NCI-H526 treated with DMSO at 0.1 percent for 48 hours (cell line): ENCODE measurements around the gene OR1L6.

Experiments used
- DNase-seq: peaks from one replicate; lab custom pipeline; 2025; lab: John Stamatoyannopoulos, UW

Gene OR1L6

GRCh38 chr9:122742003-122742402 is at the start of gene OR1L6:
TSS of gene OR1L6 (plus strand) at chr9:122742303. CDS start at chr9:122749848, 7,545 bp downstream.
- DNase-seq, result no peak

GRCh38 chr9:122695696-122696095 is 46.4 kb upstream of the OR1L6 start:
- DNase-seq, result no peak

GRCh38 chr9:122718038-122718437 is 24.1 kb upstream of the OR1L6 start:
- no peak for DNase-seq

DNA sequence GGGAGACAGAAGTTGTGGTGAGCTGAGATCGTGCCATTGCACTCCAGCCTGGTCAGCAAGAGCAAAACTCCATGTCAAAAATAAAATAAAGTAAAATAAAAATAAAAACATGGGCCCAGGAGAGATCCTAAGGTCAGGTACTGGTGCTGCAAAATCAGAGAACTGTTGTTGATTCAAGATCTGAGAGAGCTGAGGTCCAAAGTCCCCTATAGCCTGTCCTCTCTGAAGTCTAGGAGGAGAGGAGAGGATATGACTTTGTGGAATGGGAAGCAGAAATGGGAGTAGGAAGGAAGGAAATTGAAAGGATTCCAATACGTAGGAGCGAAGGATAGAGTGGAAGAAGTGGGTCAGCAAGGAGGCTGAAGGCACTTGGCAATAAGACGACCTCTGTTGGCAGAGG is 22.9 kb upstream of the OR1L6 start:
- DNase-seq, result no peak

GRCh38 chr9:122723690-122724089 is 18.4 kb upstream of the OR1L6 start, which contains the start of gene OR1L4:
TSS of gene OR1L4 (plus strand) at chr9:122723990. CDS start at chr9:122723990, 0 bp downstream.
- no peak for DNase-seq

DNA sequence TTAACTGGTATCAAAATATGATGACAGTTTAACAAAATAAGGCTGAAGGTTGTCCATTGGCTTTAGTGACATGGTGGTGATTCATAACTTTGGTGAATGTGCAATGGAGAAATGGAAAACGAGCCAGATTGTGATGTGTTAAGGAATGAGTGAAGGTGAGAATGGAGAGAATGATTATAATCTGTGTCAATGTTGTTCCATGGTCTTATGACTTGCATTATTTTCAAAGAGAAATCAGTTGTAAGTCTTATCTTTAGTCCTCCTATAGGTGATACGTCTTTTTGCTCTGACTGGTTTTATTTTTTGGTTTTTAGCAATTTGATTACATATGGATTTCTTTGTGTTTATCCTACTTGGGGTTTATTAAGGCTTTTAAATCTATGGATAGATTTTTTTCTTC is 12.7 kb downstream of the OR1L6 start:
- no peak for DNase-seq

GRCh38 chr9:122767817-122768216 is 25.7 kb downstream of the OR1L6 start:
- no peak for DNase-seq

- no peak for DNase-seq
These were observed 34.9 kb downstream of the OR1L6 start for GRCh38 chr9:122777052-122777451.

- no peak for DNase-seq
These were observed 36.0 kb downstream of the OR1L6 start for GRCh38 chr9:122777935-122778627.

GRCh38 chr9:122779181-122779580 is 37.1 kb downstream of the OR1L6 start:
- DNase-seq, result no peak

GRCh38 chr9:122780026-122780425 is 37.9 kb downstream of the OR1L6 start:
- no peak for DNase-seq

DNA sequence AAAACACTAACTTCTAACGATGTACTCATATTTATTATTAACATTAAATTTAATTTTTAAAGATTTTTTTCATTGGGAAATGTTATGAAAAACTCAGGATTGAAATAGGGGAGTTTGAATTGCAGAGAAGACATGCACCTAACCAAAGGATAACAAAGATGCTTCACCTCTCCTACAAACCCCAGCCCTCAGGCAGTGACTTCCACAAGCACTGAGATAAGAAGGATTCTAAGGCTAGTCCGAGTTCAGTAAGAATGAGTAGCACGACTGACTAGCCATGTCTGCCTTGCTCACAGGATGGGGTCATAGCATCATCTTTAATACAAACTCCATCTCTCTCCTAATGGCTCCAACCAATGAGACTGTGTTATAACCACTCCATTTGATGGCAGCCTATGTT is 39.6 kb downstream of the OR1L6 start:
- DNase-seq, result no peak

DNA sequence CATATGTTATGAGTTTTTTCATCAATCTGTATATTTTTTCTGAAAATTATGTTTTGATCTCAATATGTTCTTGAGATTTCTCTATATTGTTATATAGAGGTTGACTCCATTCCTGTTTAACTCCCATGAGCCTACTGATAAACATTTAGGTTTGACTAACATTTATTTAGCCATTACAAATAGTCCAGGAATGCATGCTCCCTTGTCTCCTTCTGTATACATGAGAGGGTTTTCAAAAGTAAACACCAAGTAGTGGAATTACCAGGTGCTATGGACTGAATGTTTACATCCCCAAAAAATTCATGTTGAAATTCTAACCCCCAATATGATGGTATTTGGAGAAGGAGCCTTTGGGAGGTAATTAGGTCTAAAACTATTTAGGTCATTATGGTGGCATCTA is 43.2 kb downstream of the OR1L6 start:
- DNase-seq, result no peak

DNA sequence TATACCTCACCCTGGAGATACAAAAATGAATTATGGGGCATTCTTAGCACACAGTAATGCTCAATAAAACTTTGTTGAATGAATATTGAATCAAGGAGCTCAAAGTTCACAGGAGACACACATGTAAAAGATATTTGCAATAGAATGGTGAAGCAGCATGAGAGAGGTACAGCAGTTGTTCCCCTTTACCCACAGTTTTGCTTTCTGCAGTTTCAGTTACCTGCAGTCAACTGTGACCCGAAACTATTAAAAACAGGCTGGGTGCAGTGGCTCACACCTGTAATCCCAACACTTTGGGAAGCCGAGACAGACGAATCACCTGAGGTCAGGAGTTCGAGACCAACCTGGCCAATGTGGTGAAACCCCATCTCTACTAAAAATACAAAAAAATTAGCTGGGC is 44.2 kb downstream of the OR1L6 start:
- DNase-seq, result no peak

DNA sequence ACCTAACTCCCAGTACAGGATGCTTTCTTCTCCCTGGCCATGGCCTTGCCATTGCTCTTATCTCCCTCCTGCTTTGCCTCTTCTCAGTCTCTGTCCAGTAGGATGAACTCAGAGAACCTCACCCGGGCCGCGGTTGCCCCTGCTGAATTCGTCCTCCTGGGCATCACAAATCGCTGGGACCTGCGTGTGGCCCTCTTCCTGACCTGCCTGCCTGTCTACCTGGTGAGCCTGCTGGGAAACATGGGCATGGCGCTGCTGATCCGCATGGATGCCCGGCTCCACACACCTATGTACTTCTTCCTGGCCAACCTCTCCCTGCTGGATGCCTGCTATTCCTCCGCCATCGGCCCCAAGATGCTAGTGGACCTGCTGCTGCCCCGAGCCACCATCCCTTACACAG is 46.7 kb downstream of the OR1L6 start, which contains the start of gene OR5C1:
TSS of gene OR5C1 (plus strand) at position 103 of the 400 bp plus-strand sequence. CDS start at position 103, 0 bp downstream.
- no peak for DNase-seq

GRCh38 chr9:122789256-122790046 is 47.3 kb downstream of the OR1L6 start:
- DNase-seq, result no peak

- DNase-seq, result no peak
These were observed 50.0 kb downstream of the OR1L6 start for GRCh38 chr9:122791872-122792669.

DNA sequence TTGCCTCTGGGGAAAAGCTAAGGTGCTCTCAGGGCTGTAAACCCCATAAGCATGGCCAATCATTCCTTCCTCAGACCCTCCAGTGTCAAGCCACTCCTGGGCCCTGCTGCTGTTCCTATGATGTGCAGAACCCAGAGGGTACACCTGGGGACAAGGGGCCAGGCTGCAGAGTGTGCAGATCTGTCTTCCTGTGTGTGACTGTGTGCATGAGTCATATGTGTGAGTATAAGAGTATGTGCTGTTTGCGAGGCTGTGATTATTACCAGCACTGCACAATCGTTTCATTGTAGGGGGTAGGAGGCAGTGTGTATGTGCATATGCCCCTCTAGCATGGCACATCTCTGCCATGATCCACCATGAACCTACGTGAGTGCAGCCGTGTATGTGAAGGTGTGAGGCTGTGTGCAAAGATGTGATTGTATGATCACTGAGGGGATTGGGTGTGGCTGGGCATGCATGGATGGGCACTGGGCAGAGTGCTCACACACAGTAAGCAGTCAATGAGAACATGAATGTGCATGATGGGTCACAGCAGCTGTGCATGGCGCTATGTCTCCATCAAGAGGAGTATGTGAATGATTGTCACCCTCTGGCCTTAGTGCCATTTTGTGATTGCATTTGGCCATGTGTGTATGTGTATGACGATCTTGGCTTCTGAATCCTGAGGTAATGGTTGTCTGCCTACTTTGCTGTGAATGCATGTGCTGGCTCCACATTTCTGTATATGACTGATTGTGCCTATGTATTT is 55.4 kb downstream of the OR1L6 start:
- DNase-seq, result no peak
